Hematopoietic multipotent progenitor cell treated with erythropoietin and hydrocortisone succinate and interleukin-3 and kit ligand, for 6 days (in vitro differentiated cells): Measurements from ENCODE around the gene CLDN10.
"Not testable (repeated sequence)": the region's sequence is repeated elsewhere in the genome, so short reads cannot be mapped to it uniquely, and the experiment has no call there.

ENCODE experiments used
- DNase-seq: peaks from one replicate; pipeline ENCODE4 v3.0.0-alpha.2; 2015

Gene CLDN10

DNA sequence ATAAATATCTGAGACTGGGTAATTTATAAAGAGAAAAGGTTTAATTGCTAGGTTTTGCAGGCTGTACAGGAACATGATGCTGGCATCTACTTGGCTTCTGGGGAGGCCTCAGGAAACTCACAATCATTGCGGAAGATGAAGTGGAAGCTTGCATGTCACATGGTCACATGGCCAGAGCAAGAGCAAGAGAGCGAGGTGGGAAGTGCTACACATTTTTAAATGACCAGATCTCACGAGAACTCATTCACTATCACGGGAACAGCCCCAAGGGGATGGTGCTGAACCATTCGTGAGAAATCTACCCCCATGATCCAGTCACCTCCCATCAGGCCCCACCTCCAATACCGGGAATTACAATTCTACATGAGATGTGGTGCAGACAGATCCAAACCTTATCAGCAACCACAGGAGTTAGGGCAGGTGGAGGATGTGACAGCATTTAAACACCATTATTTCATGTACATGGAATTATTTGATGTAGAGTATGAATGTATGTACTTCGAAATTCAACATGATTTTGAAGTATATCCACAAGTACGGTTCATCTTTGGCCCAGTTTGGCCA, 10.5 kb upstream of the CLDN10 start:
- DNase-seq = peak; percentile 19

DNA sequence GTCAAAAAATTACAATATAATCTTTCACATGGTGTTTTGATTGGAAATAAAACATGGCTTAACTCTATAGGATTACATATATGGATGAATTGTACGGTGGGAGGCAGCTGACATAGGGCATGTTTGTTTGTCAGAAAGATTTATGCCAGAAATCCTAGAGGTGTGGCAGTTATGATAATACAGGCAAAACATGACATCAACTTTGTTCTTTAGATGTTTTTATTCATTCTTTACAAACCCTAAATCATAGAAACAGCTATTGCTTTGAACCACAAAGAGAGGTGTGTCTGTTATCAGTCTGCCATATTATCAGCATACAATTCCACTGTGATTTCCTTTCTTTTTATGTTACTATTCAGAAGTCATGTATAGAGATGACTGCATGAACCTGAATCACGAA, 8.2 kb upstream of the CLDN10 start:
- no peak for DNase-seq

DNA sequence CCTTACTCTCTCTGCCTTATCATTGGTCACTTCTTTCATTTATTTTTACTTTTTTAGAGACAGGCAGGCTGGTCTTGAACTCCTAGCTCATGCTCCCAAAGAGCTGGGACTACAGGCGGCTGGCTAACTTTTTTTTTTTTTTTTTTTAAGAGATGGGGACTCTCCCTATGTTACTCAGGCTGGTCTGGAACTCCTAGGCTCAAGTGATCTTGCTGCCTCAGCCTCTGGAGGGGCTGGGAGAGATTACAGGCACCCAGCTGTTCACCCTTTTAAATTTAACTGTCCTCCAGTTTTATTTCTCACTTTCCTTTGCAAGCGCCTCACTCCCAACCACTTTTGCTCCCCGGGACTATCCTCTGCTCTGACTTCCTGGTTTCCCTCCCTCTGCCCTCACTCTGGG, 5.6 kb upstream of the CLDN10 start:
- DNase-seq = no peak

DNA sequence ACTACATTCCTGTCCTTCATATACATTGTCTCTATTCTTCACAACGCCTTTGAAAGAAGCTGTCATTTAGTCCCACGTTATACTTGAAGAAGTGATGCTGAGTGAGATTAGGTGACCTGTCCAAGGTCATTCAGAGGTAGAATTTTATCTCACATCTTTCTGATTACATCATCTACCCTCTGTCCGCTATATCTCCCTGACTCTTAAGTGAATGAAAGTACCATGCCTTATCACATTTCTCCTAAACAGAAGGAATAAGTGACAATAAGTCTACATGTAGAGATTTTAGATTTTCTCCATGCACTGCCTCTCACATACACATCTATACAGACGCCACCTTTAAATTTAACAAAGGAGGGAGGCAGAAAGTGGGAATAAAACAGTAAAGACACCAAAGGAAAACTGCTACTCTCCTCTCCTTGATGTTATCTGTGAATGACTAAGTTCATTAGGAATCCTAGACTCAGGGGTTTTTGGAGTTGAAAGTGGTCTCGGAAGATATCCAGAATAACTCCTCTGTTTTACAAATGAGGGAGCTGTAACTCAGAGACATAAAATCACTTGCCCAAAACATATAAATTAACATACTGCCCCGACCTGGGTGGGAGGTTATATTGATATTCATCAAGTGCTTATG, 4.9 kb upstream of the CLDN10 start:
- DNase-seq = no peak

DNA sequence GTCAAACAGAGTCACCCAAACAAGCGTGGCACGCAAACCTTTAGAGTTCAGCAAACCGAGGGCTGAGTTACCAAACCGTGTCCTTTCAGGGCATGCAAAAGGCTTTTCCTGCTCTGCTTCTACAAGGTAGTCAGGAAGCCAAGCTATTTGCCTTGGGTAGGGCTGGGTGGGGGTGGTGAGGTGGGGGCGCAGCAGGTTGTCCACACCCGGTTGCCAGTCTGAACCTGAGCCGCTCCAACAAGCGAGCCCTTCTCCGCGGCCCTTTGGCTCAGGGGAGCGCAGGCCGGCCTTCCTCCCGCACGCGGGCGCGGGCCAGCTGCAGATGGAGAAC, 347 bp upstream of the CLDN10 start:
- no peak for DNase-seq

DNA sequence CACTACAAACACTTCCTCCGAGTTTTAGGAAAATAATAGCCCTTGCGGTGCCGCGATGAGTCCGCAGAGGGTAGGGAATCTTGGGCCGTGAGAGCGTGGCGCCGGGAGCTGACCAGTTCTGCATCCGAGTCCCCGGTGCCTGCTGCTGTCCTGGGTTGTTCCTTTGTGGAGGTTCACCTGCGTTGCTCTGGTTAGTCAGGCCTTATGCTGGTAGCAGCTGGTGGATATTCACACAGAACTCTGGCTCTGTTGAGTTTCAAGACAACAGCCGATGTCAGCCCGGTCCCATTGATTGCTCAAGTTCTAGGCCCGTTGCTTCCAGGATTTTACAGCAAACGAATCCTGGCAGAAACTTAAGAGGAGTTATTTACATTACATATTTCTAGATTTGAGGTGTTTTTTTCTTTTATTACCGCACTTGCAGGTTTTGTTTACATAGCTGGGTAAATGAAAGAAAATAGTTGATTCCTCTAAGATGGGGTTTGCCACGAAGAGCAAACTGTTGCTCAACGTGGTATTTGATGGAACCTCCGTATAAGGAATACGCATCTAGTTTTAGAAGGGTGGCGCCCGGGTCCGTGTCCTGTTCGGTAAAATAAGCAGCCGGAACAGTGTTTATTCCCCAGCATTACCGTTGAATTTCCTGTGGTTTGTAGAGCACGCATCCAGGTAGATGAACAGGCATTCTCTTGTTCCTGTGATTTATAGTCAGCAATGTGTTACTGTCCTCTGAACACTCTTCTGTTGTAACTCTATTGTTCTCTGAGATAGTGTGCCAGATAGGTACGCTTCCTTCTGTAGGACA, 1.3 kb downstream of the CLDN10 start:
- DNase-seq = no peak

DNA sequence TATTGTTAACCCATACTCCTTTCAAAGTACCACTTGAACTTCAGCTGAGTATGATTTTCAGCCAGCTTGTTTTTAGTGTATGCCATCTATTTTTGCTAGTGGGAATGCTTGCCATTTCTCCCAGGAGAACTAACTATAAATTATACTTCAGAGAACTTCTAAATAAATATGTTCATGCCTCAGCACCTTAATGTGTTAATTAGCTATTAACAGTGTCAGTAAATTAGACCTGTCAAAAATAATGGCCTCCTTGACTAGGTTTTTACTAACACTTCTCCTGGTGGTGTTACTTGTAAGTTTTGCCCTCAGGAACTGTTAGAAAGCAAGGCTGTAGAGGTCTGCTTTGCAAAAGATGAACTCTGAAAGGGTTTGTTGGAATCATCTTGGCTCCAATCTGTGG, 4.5 kb downstream of the CLDN10 start:
- no peak for DNase-seq

DNA sequence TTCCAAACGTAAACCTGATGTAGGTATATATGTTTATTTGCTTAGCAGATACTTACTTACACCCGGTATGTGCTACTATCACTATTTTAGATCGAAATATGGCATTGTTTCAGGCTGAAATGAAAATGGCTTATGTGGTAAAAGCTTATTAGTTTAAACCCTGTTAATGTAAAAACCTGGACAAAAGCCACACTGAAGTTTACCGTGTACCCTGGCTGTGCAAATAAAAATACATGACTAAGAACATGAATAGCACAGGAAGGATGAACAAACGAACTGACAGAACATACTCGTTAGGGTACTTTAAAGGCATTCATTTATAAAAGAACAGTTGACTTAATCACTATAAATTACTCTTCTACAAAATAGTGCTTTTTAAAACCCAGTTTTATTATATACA, 6.6 kb downstream of the CLDN10 start:
- DNase-seq = no peak

DNA sequence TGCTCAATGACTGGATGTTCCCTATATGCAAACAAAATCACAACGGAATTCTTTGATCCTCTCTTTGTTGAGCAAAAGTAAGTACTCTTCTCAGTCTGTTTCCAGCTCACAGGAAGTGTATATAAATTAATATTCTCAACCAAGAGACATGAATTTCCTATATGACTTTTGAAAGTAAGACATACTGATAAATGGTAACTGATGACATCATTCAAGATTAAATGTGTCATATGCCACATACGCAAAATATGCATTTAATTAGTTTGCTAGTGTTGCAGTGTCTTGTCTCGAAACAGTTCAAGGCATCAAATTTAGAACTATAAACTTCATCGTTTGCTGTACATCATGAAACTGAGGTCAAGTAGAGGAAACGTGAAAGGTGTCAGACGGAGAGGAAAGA, 7.9 kb downstream of the CLDN10 start:
- no peak for DNase-seq

DNA sequence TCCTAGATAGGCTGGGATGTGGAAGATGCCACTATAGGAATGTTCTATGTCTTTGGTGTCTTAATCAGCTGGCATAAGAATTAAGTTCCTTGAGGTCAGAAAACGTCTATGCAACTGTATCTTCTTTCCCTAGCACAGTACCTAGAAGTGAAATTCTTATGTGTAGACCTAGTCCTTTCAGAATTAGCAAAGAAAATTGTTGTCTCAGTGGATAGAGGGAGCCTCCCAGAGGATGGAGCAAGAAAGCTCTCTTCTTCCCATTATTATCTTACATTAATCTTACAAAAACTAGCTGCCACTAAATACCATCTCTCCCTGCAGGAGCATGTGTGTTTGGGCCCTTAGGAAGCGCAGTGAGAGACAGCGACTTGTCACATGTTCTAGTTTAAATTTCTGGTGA, 11.6 kb downstream of the CLDN10 start:
- no peak for DNase-seq

DNA sequence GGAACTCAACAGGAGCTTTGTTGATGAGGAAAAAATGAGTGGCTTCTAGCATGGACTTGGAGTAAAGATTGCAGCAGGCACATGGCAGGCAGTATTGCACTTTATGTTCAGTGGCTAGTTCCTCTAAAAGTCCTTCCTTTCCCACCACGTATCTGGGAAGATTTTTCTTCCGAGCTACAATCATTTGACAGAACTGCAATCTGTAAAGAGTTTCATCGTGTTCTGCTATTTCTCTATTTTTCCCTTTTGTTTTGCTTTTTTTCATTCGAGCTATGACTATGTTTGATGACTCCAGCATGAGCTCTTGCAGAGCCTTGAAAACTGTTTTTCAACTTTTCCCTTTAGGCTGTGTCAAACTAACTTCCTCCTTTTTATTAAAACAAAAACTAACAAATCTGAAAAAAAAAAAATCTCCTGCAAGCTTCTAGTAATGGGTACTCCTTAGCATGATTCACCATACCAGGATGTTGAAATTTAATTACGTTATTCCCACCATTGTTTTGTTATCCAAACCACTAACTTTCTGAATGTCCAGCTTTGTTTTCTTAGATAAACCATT, 12.3 kb downstream of the CLDN10 start:
- DNase-seq = peak; percentile 21

DNA sequence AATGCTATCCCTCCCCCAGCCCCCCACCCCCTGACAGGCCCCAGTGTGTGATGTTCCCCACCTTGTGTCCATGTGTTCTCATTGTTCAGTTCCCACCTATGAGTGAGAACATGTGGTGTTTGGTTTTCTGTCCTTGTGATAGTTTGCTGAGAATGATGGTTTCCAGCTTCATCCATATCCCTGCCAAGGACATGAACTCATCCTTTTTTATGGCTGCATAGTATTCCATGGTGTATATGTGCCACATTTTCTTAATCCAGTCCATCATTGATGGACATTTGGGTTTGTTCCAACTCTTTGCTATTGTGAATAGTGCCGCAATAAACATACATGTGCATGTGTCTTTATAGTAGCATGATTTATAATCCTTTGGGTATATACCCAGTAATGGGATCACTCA, 13.2 kb downstream of the CLDN10 start:
- DNase-seq = not testable (repeated sequence)

DNA sequence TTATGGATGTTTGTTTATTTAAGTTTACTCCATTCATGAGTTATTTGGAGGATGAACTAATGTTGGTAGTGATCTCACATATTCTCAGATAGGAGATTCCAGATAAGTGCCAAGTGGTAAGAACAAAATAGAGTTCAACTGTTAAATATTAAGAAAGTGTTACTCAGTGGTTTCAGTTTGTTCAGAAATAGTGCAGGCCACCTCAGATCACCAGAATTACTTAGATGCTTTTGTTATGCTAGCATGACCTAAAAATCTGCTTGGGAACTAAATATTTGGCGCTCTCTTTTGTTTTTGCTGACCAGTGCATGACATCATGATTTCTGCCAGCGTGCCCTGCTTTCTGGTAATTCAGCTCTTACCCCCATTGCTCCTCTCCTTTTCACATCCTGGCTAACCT, 15.6 kb downstream of the CLDN10 start:
- no peak for DNase-seq

DNA sequence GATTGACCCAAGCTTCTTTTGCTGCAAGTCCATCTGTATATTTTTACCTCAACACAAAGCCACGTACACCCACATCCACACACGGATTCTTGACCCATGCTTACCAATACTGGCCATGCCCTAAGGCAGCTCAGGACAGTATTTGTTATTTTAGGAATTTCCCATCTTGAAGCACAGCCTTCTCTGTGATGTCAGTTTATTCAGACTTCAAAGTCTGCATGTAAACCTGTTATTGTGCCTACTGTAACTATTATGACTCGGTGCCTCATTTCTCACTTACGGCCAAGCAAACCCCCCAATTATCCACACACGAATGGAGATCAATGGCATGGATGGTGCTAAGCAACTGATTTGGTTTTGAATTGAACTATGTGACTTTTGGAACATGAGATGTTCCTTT, 17.5 kb downstream of the CLDN10 start:
- DNase-seq = no peak

DNA sequence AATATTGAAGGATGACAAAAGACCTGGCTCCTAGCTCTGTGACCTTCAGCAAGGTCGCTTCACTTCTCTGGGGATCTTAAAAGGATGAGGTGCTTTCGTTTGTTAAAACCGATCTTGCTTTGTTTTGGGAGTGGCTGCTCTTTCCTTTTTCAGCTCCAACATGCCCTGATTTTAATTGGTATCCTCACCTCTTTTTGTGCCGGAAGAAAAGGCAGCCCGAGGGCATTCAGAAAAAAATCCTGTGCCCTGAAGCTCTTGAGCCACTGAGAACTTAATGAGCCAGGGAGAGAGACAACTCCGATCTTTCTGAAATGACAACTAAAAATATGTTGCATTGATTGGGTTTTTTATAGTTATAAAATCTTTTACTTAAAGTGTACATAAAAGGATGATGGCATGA, 19.4 kb downstream of the CLDN10 start:
- no peak for DNase-seq

DNA sequence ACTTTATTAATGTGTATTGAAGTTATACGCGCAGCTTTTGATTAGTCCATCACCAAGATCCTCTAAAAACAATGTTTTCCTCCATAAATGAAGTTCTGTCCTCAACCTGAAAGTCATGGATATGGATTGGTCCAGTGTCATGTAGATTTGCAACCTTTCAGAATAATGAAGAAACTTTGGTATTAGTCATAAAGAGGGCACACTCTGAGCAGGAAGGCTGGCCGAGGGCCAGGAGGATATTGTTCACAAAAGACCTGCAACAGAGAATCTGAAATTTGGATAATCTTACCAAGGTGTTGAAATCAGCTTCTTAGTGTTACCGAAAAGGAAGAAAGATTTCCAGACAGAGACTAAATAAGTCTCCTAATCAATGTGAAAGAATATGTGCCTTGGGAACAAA, 20.7 kb downstream of the CLDN10 start:
- no peak for DNase-seq

DNA sequence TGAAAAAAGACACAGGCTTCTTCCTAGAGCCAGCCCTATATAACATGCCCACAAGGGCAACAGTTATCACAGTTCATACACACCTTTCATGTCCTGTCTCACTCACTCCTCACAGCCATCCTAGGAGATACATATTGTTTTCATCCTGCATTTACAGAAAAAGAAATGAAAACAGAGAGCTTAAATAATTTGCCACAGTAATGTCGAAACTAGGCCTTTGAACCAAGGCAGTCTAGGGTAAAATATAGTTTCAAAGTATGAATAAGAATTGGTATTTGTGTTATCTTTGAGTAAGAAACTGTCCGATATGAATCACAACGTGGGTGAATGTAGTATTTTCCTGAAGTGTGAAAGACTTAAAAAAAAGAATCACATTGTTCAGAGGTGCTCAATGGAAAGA, 26.8 kb downstream of the CLDN10 start:
- DNase-seq = no peak

DNA sequence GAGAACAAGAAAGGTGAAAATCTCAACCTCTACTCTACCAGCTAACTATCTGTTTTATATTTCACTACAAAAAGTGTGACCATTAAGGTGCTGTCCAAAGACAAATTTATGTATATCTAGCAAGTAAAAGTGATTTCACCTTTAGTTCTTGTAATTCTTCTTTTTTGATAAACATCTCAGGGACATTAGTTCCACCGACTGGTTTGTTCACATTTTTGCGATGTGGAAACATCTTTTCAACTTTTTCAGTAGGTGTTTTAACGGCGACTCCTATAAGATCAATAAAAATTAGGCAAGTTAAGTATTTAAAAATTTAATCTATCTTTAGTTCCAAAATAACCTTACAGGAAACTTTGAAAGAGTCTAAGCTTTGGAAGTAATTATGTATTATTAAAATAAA, 33.3 kb downstream of the CLDN10 start:
- no peak for DNase-seq

DNA sequence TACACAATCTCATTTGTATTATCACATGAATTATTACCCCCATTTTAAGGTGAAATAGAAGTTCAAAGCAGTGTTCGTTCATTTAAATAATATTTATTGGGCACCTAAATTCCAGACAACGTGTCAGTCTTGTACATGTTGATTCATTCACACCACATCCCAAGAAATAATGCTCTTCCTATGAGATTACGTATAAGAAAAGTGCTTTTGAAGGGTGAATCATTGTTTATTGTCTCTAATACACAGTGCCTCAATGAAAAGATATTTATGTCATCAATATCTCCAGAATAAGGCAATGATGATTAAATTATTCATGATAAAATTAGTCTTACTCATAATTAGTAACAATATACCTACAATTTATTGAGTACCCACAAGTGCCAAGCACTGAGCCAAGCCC, 35.6 kb downstream of the CLDN10 start:
- DNase-seq = no peak

DNA sequence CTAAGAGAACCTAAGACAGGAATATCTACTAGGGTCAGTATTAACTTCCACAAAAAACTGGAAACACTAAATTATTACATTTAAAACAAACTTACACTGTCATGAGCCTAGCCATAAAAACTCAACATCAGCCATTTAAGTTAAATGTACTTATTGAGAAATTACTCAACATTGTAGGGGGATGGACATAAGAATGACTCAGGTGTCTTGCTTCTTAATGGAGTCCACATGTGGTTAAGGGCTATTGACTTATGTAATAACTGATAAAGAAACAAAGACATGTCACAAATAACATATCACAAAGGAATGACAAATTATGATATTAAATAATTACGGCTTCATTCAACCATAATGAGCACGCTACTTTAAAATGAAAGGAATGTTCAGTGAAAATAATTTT, 36.2 kb downstream of the CLDN10 start:
- DNase-seq = peak; percentile 21

DNA sequence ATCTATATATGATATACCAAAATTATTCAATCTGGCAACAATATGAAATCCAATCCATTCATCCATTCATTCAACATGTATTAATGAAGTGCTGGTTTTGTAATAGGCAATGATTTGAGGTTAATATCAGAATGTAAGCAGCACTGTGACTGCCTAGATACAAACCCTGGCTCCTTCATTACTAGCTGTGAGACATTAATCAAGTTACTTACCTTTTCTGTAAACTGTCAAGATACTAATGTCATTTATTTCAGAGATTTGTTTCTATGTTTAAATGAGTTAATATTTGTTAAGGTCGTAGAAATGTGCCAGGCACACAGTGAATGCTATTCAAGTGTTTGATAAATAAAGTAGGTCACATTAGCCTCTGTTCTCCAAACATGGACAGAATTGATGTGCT, 40.9 kb downstream of the CLDN10 start:
- no peak for DNase-seq

DNA sequence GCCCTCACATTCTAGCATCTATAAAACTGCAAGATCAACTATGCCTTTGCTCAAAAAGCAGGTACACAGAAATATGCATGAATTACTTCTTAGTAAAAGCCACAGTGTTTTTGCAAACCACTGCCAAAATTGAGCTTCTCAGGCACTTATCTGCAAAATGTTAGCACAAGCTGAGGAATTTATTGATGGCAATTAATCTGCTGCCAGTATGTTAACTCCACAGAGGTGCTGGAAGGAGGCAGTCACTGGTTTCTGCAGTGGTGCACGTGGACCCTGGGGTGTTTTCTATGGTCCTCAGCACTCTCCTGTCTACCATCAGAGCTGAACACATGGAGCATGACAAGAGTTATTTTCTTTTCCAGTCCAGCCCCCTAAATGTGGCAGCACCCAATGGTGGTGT, 44.2 kb downstream of the CLDN10 start:
- no peak for DNase-seq

DNA sequence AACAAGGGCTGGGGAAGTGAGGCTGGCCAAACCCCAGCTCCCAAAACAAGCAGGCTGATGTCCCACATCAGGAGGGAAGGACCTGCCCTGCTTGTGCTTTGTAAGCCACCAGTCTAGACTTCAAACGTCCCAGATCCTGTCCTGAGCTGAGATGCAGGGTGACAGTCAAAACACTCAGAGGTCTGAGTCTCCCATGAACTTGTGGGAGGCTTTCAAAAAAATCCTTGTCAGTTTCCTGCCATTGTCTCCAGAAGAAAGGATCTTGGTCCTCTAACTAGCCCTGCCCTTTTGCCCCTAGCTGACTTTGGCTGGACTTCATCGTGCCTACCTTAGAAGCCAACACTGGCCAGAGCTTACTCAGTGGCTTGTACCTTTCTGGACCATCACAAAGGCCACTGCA, 48.7 kb downstream of the CLDN10 start:
- no peak for DNase-seq

DNA sequence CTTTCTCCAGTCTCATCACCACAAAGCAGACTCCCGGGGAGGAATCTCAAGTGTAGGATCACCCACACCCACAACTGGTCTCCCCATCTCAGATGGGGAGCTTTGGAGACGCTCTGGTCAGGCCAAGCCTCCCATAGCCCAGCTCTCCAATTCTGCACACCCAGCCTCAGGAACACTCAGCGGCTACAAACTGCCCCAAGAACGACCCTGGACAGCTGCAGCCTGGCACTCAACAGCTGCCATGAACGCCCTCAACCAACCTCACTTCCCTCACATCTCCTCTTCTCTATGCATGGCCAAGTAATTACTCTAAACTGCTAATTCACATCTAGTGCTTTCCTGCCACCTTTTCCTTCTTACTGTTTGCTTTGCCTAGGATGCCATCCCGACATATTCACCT, 49.4 kb downstream of the CLDN10 start:
- no peak for DNase-seq
